Thoracic aorta (tissue), 2 donors: Measurements from ENCODE around the gene RBMS3. TPM values are rescaled to one million over a fixed set of nuclear protein-coding genes. Genes with fewer than 3 reads are reported as not detected.

Experiments
- ATAC-seq: fragments of 150-250 bp; one replicate; pipeline ENCODE4 v1.8.0; 2017; ENCODE audit warnings: low read depth; ENCODE audit not compliant: insufficient number of reproducible peaks, low FRiP score
- DNase-seq: peaks from one replicate; pipeline ENCODE4 v3.0.0-alpha.2; 2020; ENCODE audit warnings: low spot score
- H3K27ac ChIP-seq, 2 donors: fragments of 200-600 bp; sonication (generic); 1 replicate in 1 of 2; 2 replicates in 1 of 2; pipeline ENCODE4 v1.5.1; 2016; ENCODE audit warnings: mild to moderate bottlenecking in 2 of 2, moderate library complexity in 2 of 2
- H3K27me3 ChIP-seq: fragments of 200-600 bp; sonication (generic); replicated peaks from 2 replicates; pipeline ENCODE4 v1.6.0; 2016; ENCODE audit warnings: mild to moderate bottlenecking; ENCODE audit not compliant: insufficient read depth
- H3K36me3 ChIP-seq: fragments of 200-600 bp; sonication (generic); one replicate; pipeline ENCODE4 v1.5.1; 2016
- H3K4me1 ChIP-seq, 2 donors: fragments of 200-600 bp; sonication (generic); 1 replicate in 1 of 2; 2 replicates in 1 of 2; pipeline versions ENCODE4 v1.5.1 to v1.6.0; 2016; ENCODE audit warnings: low read depth in 2 of 2, mild to moderate bottlenecking in 1 of 2; ENCODE audit not compliant: control insufficient read depth in 1 of 2
- H3K4me3 ChIP-seq: fragments of 200-600 bp; sonication (generic); 2 replicates; pipeline ENCODE4 v1.5.1; 2016; ENCODE audit warnings: mild to moderate bottlenecking
- H3K9me3 ChIP-seq: fragments of 200-600 bp; sonication (generic); 2 replicates; pipeline ENCODE4 v1.5.1; 2016
- total RNA-seq, 2 donors: library from RNA; depleted of rRNA; stranded (reverse); fragments of >200 nt; gene quantifications; one replicate each; pipeline versions ENCODE4 v1.1.0 to v1.2.3, GENCODE V29; 2016
- TF ChIP-seq, protein P1 (sequence below): fragments of 200-600 bp; sonication (generic); IDR thresholded peaks from one replicate; pipeline ENCODE4 v1.5.1; 2019; ENCODE audit warnings: antibody characterized with exemption

Gene RBMS3
- total RNA-seq, 2 donors from 2014 or later, result 149 to 186 TPM

DNA sequence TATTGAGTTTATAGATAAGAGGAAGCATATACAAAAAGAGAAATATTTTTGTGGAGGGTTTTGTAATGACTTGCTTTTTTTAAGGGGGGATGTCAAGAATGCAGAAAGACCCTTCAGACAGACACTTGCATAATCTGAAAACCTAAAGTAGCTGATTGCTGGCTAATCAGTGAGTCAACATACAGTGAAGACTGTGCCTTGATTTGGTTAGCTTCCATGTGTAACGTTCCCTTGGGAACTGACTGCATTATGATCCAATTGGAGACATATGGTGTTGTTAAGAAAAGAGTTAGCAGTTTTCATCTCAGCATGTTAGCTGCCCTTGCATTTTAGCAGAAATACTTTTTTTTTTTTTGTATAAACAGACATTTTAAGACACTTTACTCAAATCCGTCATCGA lies 483.2 kb downstream of the RBMS3 start:
- Histone ChIP-seq H3K36me3 (no peaks in the 10 kb centered on the region), H3K4me1 (peaks cover 18 to 37% of the 10 kb centered on the region in 2 donors), H3K27ac (no peak overlapping the region), H3K27me3 (no peaks in the 10 kb centered on the region), H3K4me3 (no peak overlapping the region), H3K9me3 (no peaks in the 10 kb centered on the region)
- ATAC-seq, result no peak
- DNase-seq, result no peak
- TF ChIP-seq, protein P1, sequence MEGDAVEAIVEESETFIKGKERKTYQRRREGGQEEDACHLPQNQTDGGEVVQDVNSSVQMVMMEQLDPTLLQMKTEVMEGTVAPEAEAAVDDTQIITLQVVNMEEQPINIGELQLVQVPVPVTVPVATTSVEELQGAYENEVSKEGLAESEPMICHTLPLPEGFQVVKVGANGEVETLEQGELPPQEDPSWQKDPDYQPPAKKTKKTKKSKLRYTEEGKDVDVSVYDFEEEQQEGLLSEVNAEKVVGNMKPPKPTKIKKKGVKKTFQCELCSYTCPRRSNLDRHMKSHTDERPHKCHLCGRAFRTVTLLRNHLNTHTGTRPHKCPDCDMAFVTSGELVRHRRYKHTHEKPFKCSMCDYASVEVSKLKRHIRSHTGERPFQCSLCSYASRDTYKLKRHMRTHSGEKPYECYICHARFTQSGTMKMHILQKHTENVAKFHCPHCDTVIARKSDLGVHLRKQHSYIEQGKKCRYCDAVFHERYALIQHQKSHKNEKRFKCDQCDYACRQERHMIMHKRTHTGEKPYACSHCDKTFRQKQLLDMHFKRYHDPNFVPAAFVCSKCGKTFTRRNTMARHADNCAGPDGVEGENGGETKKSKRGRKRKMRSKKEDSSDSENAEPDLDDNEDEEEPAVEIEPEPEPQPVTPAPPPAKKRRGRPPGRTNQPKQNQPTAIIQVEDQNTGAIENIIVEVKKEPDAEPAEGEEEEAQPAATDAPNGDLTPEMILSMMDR, result no peak

DNA sequence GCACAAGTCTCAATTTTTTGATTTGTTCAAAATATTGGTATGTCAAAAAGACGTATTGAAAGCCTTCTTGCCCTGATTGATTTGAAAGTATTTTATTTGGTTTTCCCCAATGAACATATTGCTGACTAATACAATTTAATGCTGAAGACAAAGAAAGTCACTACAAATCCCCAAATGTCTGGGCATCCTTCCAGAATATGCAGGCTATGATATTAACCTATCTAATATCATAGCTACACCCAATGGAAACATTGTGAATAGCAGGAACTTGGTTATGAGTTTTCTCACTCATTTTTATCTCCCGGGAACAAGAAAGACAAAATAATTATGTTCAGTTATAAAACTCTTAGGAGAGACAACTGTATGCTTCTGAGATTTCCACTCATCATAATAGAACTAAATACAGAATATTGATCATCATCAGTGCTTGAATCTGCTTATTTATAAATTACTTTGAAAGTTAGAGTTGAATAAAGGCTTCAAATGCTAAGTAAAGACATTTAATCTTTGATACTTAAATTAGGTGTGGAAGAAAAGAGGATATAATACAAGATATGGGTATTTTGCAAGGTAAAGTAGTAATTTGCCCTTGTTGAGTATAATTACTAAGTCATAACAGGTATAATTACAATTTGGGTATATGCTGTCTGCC lies 483.9 kb downstream of the RBMS3 start:
- no peaks in the 10 kb centered on the region for H3K36me3 ChIP-seq
- no peak overlapping the region for H3K27ac ChIP-seq
- DNase-seq (no peak), ATAC-seq (no peak)
- TF ChIP-seq, protein P1, result peak; percentile 56
- H3K9me3 ChIP-seq, result no peaks in the 10 kb centered on the region
- H3K4me3 ChIP-seq, result no peak overlapping the region
- no peaks in the 10 kb centered on the region for H3K27me3 ChIP-seq
- H3K4me1 ChIP-seq, result peaks cover 14 to 30% of the 10 kb centered on the region in 2 donors

DNA sequence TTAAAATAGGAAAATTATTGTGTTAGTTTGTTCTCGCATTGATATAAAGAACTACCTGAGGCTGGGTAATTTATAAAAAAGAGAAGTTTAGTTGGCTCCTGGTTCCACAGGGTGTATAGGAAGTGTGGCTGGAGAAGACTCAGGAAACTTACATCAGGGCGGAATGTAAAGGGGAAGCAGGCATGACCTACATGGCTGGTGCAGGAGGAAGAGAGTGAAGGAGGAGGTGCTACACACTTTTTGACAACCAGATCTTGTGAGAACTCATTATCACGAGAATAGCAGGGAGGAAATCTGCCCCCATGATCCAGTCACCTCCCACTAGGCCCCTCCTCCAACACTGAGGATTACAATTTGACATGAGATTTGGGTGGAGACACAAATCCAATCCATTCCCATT lies 490.7 kb downstream of the RBMS3 start:
- ATAC-seq, result no peak
- Histone ChIP-seq H3K9me3 (no peaks in the 10 kb centered on the region), H3K27ac (no peak overlapping the region), H3K4me3 (no peak overlapping the region), H3K4me1 (no peaks in the 10 kb centered on the region), H3K27me3 (no peaks in the 10 kb centered on the region), H3K36me3 (no peaks in the 10 kb centered on the region)
- DNase-seq, result no peak
- TF ChIP-seq, protein P1, result no peak

DNA sequence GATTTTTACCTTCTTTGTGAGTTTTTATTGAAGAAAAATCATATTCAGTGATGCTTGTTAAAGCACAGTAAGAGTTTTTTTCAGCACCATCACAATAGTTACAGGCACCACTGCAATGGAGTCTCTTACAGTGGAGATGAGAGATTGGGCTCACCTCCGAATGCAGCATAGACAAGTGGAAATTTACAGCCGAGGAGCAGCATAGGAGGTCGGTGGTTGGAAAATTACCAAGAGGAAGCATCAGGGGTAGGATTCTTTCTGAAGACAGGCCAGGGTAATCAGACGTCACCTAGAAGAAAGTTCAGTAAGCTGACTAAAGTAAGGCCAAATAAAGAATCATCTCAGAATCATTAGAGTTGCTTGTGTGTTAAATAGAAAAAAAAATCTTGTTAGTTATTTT lies 491.6 kb downstream of the RBMS3 start:
- DNase-seq, result no peak
- H3K4me1 ChIP-seq, result no peaks in the 10 kb centered on the region
- TF ChIP-seq, protein P1, result no peak
- H3K27me3 ChIP-seq, result no peaks in the 10 kb centered on the region
- no peaks in the 10 kb centered on the region for H3K36me3 ChIP-seq
- no peak for ATAC-seq
- no peak overlapping the region for H3K27ac ChIP-seq
- H3K4me3 ChIP-seq, result no peak overlapping the region
- H3K9me3 ChIP-seq, result no peaks in the 10 kb centered on the region

DNA sequence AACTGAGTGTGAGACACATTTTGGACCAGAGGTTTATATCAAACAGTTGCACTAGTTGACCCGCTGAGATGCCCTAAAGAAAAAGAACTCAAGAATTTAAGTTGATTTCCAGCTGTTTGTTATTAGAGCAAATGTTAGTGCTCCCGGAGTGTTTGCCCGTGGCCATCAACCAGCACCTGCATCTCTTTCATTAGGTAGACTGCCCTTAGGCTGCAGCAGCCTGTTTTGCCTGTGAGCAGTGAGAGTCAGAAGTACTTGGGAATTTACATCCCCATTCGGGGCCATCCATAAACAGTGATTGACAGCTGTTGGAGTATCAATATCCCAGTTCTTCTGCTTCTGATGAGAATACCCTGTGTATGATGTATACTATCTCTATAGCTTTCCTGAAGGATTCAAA lies 492.6 kb downstream of the RBMS3 start:
- H3K4me3 ChIP-seq, result no peak overlapping the region
- no peak for ATAC-seq

More for the DNA sequence above, 492.6 kb downstream of the RBMS3 start:
- Histone ChIP-seq H3K36me3 (no peaks in the 10 kb centered on the region), H3K27me3 (no peaks in the 10 kb centered on the region), H3K4me1 (no peaks in the 10 kb centered on the region), H3K9me3 (no peaks in the 10 kb centered on the region), H3K27ac (no peak overlapping the region)
- TF ChIP-seq, protein P1, result no peak
- DNase-seq, result no peak
